GM19238 (cell line): ENCODE data around the gene FREM3.
"Not testable (repeated sequence)": the region's sequence is repeated elsewhere in the genome, so short reads cannot be mapped to it uniquely, and the experiment has no call there.

Experiments
- DNase-seq: peaks from one replicate; pipeline ENCODE4 v3.0.0; 2011; ENCODE audit warnings: low spot score; ENCODE audit not compliant: insufficient read length

Gene FREM3

GRCh38 chr4:143700416-143701352, at the start of gene FREM3:
FREM3 (minus strand) TSS chr4:143700675; CDS start chr4:143700675, 0 bp downstream.
- DNase-seq: no peak

- DNase-seq: no peak
These were observed 45.4 kb upstream of the FREM3 start for GRCh38 chr4:143745874-143746273.

- no peak for DNase-seq
These were observed 43.1 kb upstream of the FREM3 start for GRCh38 chr4:143743591-143743990.

- no peak for DNase-seq
These were observed 42.4 kb upstream of the FREM3 start for GRCh38 chr4:143742834-143743233.

GRCh38 chr4:143736861-143737260, 36.4 kb upstream of the FREM3 start:
- DNase-seq: no peak

- DNase-seq: not testable (repeated sequence)
These were observed 35.6 kb upstream of the FREM3 start for GRCh38 chr4:143736061-143736460.

- no peak for DNase-seq
These were observed 27.7 kb upstream of the FREM3 start for GRCh38 chr4:143728166-143728565.

- DNase-seq: no peak
These were observed 26.2 kb upstream of the FREM3 start for GRCh38 chr4:143726714-143727113.

- no peak for DNase-seq
These were observed 20.8 kb upstream of the FREM3 start for GRCh38 chr4:143721317-143721716.

- DNase-seq: not testable (repeated sequence)
These were observed 18.3 kb upstream of the FREM3 start for GRCh38 chr4:143718748-143719147.

GRCh38 chr4:143713955-143714625, 13.6 kb upstream of the FREM3 start:
- DNase-seq: no peak

- no peak for DNase-seq
These were observed 13.1 kb upstream of the FREM3 start for GRCh38 chr4:143713553-143713952.

- DNase-seq: no peak
These were observed 11.7 kb upstream of the FREM3 start for GRCh38 chr4:143712155-143712550.

GRCh38 chr4:143711543-143712154, 11.2 kb upstream of the FREM3 start:
- no peak for DNase-seq

GRCh38 chr4:143701365-143701764, 890 bp upstream of the FREM3 start:
- DNase-seq: no peak

- no peak for DNase-seq
These were observed 444 bp downstream of the FREM3 start for GRCh38 chr4:143700046-143700415.

- DNase-seq: no peak
These were observed 987 bp downstream of the FREM3 start for GRCh38 chr4:143699331-143700045.

- no peak for DNase-seq
These were observed 6.6 kb downstream of the FREM3 start for GRCh38 chr4:143693856-143694255.

- no peak for DNase-seq
These were observed 8.2 kb downstream of the FREM3 start for GRCh38 chr4:143692241-143692640.

GRCh38 chr4:143679434-143679833, 21.0 kb downstream of the FREM3 start:
- DNase-seq: no peak

GRCh38 chr4:143673629-143674028, 26.8 kb downstream of the FREM3 start:
- not testable (repeated sequence) for DNase-seq
